ENCODE data around the gene DGCR2.

Gene DGCR2

DNA sequence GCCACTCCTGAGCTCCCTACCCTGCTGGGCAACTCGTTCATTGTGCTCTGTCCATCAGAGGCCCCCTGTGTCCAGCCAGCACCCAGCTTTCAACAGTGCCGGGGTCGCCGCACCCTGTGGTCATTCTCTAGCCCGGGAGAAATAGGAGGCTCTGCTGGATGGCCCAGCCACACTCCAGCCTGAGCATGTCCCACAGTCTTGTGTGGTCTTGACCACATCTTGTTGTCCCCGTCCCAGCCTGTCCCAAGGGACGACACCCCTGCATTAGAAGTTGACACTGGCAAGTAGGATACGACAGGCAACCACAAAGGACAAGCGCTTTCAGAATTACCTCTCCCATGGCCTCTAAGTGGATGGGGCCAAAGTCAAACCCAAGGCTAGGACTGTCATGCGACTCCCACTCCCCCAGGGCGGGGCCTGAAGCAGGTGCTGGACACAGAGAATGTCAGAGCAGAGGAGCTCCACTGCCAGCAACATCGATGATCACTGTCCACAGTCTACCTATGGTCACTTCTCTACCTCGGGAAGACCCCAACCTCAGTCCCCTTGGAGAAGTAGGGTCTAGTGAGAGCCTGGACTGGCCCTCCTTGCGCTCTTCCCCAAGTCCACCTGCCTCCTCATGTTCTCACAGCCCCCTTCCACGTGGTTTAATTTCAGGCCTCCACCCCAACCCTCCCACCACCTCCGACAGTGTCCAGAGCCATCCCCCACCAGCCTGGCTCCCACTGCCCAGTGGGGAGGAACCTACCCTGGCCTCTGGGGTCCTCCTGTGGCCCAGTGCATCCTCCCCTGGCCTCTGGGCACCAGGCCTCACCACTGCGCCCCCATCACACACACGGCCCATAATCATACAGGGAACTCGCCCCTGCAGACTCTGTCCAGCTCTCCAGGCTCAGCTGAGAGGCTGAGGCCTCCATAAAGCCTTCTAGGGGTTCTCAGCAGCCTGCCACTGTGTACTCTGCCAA, 4.4 kb upstream of the DGCR2 start:
- H3K27ac ChIP-seq (ENCODE audit: insufficient read depth, low read depth, low read length, poor library complexity, severe bottlenecking): no peak overlapping the region

DNA sequence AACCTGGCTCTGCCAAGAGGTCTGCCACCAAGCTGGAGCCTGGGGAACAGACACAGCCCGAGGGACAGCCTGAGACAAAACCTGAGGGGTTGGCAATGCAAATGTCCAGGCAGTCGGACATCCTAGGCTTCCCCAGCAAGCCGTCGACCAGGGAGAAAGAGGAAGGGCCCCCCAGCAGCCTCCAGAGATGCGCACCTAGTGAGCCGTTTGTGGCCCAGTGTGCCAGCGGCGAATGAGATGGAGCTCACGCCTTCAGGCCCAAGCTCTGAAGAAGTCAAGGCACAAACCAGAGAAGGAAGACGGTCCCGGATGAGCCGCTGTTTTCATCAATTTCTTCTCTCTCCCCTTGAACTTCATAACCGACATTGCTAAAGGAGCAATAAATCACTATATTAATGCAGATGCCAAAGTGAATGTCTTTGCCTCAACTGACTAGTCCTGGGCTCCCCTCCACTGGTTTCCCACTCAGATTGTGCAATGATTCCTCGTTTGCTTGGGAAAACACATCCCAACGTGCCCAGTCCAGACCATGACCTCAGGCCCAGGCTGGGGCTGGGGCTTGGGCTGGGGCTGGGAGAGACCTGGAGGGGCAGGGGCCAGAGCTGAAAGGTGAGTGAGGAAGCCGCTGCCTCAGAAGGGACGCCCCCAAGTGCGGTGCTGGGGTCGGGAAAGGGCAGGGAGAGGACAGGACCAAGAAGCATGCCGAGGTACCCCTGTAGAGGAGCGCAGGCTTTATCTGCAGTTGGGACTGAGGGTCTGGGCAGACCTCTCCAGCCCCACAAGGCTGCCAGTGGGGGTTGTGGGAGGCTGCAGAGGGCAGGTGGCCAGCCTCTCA, 3.5 kb upstream of the DGCR2 start:
- Histone ChIP-seq H3K9me3 (ENCODE audit: control insufficient read depth, low read length) (no peaks in the 10 kb centered on the region), H3K4me1 (ENCODE audit: control insufficient read depth, insufficient read depth, low read length) (peaks cover 6% of the 10 kb centered on the region), H3K27ac (ENCODE audit: insufficient read depth, low read depth, low read length, poor library complexity, severe bottlenecking) (no peak overlapping the region), H3K27me3 (ENCODE audit: control insufficient read depth, insufficient read depth, low read length, poor library complexity, severe bottlenecking) (no peaks in the 10 kb centered on the region), H3K36me3 (ENCODE audit: control insufficient read depth, insufficient read depth, low read length) (no peaks in the 10 kb centered on the region), H3K4me3 (ENCODE audit: insufficient read depth, low read depth, low read length) (no peak overlapping the region)
- WGBS, 2 experiments: 85 to 89% methylated on average over 21 of the region's 21 CpGs

More for the DNA sequence above, 4.4 kb upstream of the DGCR2 start:
- Histone ChIP-seq H3K9me3 (ENCODE audit: control insufficient read depth, low read length) (no peaks in the 10 kb centered on the region), H3K27me3 (ENCODE audit: control insufficient read depth, insufficient read depth, low read length, poor library complexity, severe bottlenecking) (no peaks in the 10 kb centered on the region), H3K4me3 (ENCODE audit: insufficient read depth, low read depth, low read length) (no peak overlapping the region), H3K36me3 (ENCODE audit: control insufficient read depth, insufficient read depth, low read length) (no peaks in the 10 kb centered on the region), H3K4me1 (ENCODE audit: control insufficient read depth, insufficient read depth, low read length) (no peaks in the 10 kb centered on the region)
- 92% methylated on average over 19 of the region's 19 CpGs for WGBS, 2 experiments

DNA sequence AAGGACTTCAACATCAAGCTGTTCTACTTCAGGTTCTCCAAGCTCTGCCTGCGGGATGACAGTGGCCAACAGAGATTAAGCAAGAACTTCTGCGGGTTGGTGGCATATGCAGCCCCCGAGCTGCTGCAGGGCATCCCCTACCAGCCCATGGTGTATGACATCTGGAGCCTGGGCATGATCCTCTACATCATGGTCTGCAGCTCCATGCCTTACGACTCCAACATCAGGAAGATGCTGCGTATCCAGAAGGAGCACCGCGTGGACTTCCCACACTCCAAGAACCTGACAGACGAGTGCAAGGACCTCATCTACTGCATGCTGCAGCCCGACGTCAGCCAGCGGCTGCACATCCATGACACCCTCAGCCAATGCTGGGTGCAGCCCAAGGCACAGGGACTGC, 2.8 kb upstream of the DGCR2 start:
- H3K4me1 ChIP-seq (ENCODE audit: control insufficient read depth, insufficient read depth, low read length): peaks cover 8% of the 10 kb centered on the region
- H3K27ac ChIP-seq (ENCODE audit: insufficient read depth, low read depth, low read length, poor library complexity, severe bottlenecking): no peak overlapping the region
- H3K9me3 ChIP-seq (ENCODE audit: control insufficient read depth, low read length): no peaks in the 10 kb centered on the region
- WGBS, 2 experiments: 95 to 96% methylated on average over 11 of the region's 11 CpGs
- H3K36me3 ChIP-seq (ENCODE audit: control insufficient read depth, insufficient read depth, low read length): no peaks in the 10 kb centered on the region
- no peak overlapping the region for H3K4me3 ChIP-seq (ENCODE audit: insufficient read depth, low read depth, low read length)
- no peaks in the 10 kb centered on the region for H3K27me3 ChIP-seq (ENCODE audit: control insufficient read depth, insufficient read depth, low read length, poor library complexity, severe bottlenecking)

DNA sequence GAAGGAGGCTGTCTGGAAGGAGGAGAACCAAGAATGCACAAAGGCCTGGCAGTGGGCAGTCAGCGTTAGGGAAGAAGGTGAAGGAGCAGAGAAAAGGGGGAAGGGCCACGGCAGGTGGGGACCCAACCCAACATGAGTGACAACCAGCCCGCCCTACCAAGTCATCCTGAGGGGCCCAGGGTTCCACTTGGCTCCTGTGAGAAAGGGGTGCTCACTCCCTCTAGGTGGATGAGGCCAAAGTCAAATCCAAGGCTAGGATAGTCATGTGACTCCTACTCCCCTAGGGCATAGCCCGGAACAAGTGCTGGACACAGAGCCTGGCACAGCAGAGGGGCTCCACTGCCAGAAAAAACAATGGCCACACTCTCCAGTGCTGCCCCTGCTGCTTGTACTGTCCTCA, 2.2 kb upstream of the DGCR2 start:
- WGBS, 2 experiments: 76 to 80% methylated on average over 4 of the region's 4 CpGs
- no peak overlapping the region for H3K4me3 ChIP-seq (ENCODE audit: insufficient read depth, low read depth, low read length)

DNA sequence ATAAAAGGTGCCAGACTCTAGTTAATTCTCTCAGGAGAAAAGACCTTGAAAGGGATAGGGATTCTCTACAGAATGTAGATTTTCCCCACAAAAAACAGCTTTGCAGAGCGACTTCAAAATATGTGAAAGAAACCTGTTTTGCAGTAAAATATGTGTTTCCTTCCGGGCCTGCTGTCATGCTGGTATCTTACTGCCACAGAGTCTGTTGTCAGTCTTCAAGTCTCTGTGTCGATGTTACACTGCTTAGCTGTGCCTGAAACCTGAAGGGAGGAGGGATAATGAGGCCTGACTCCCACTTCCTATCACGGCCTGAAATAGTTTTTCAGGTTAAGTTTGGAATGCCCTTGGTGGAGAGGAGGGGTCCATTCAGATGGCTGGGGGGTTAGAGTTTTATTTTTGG, 1.7 kb upstream of the DGCR2 start:
- H3K27ac ChIP-seq (ENCODE audit: insufficient read depth, low read depth, low read length, poor library complexity, severe bottlenecking): no peak overlapping the region
- H3K4me3 ChIP-seq (ENCODE audit: insufficient read depth, low read depth, low read length): no peak overlapping the region
- no peaks in the 10 kb centered on the region for H3K36me3 ChIP-seq (ENCODE audit: control insufficient read depth, insufficient read depth, low read length)
- no peaks in the 10 kb centered on the region for H3K9me3 ChIP-seq (ENCODE audit: control insufficient read depth, low read length)
- peaks cover 8% of the 10 kb centered on the region for H3K4me1 ChIP-seq (ENCODE audit: control insufficient read depth, insufficient read depth, low read length)
- 94 to 95% methylated on average over 4 of the region's 4 CpGs for WGBS, 2 experiments
- H3K27me3 ChIP-seq (ENCODE audit: control insufficient read depth, insufficient read depth, low read length, poor library complexity, severe bottlenecking): no peaks in the 10 kb centered on the region

More for the DNA sequence above, 2.2 kb upstream of the DGCR2 start:
- Histone ChIP-seq H3K36me3 (ENCODE audit: control insufficient read depth, insufficient read depth, low read length) (no peaks in the 10 kb centered on the region), H3K27ac (ENCODE audit: insufficient read depth, low read depth, low read length, poor library complexity, severe bottlenecking) (no peak overlapping the region), H3K9me3 (ENCODE audit: control insufficient read depth, low read length) (no peaks in the 10 kb centered on the region), H3K4me1 (ENCODE audit: control insufficient read depth, insufficient read depth, low read length) (peaks cover 8% of the 10 kb centered on the region), H3K27me3 (ENCODE audit: control insufficient read depth, insufficient read depth, low read length, poor library complexity, severe bottlenecking) (no peaks in the 10 kb centered on the region)

DNA sequence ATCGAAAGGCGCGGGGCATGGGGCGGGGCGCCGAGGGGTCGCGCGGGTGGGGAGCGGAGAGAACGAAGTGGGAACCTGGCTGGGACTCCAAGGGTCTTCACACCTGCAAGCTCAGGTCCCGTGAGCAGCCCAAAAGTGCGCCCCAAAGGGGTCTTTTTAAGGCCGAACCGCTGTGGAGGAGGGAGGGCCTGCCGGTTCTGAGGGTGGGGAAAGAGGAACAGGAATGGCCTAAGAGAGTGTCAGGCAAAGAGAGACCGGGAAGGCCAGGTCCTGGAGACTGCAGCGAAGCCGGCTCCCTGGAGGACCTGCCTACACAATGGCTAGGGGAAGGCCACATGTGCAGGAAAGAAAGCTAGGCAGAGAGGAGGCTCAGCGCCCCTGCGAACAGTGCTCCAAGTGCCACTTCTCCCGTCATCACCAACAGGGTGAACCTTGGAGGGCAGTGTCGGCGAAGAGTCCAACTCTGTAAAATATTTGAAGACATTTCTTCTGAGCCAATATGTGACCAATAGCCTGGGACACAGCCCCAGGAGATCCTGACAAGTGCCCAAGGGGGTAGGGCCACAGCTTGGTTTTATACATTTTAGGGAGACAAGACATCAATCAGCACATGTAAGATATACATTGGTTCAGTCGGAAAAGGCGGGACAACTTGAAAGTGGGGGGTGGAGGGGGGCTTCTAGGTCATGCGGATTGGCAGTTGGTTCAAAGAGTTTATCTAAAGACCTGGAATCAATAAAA, 710 bp upstream of the DGCR2 start:
- H3K27me3 ChIP-seq (ENCODE audit: control insufficient read depth, insufficient read depth, low read length, poor library complexity, severe bottlenecking): no peaks in the 10 kb centered on the region
- H3K36me3 ChIP-seq (ENCODE audit: control insufficient read depth, insufficient read depth, low read length): no peaks in the 10 kb centered on the region
- H3K9me3 ChIP-seq (ENCODE audit: control insufficient read depth, low read length): no peaks in the 10 kb centered on the region
- 17 to 18% methylated on average over 27 of the region's 27 CpGs for WGBS, 2 experiments
- peak overlapping the region; percentile 96 for H3K4me3 ChIP-seq (ENCODE audit: insufficient read depth, low read depth, low read length)
- peak overlapping the region; percentile 59 for H3K27ac ChIP-seq (ENCODE audit: insufficient read depth, low read depth, low read length, poor library complexity, severe bottlenecking)
- peaks cover 8% of the 10 kb centered on the region for H3K4me1 ChIP-seq (ENCODE audit: control insufficient read depth, insufficient read depth, low read length)

DNA sequence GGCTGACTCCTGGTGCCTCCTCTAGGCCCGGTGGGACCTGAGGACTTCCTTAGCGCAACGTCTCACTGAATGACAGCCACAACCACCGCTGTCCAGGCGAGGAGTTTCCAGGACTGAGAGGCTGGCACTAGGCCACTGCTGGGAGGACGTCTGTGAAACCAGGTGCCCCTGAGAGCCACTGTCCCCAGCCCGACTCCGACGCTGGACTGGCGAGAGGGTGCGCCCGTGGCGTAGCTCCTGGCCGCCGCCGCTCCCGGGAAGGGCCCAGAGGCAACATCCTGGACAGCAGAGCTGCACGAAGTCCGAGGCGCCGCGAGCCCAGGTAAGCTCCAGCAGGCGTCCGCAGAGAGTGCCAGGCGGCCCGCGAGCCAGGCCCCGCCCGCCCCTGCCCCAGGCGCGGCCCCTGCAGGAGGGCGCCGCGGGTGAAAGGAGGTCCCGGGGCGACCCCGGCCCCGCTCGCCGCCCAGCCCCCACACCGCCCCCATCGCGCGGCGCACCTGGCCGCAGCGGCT, 525 bp downstream of the DGCR2 start:
- H3K4me3 ChIP-seq (ENCODE audit: insufficient read depth, low read depth, low read length): peak overlapping the region; percentile 96
- H3K9me3 ChIP-seq (ENCODE audit: control insufficient read depth, low read length): no peaks in the 10 kb centered on the region
- H3K36me3 ChIP-seq (ENCODE audit: control insufficient read depth, insufficient read depth, low read length): no peaks in the 10 kb centered on the region
- peak overlapping the region; percentile 67 for H3K27ac ChIP-seq (ENCODE audit: insufficient read depth, low read depth, low read length, poor library complexity, severe bottlenecking)
- 0 to 1% methylated on average over 47 of the region's 47 CpGs for WGBS, 2 experiments
- H3K4me1 ChIP-seq (ENCODE audit: control insufficient read depth, insufficient read depth, low read length): peaks cover 8% of the 10 kb centered on the region
- no peaks in the 10 kb centered on the region for H3K27me3 ChIP-seq (ENCODE audit: control insufficient read depth, insufficient read depth, low read length, poor library complexity, severe bottlenecking)

DNA sequence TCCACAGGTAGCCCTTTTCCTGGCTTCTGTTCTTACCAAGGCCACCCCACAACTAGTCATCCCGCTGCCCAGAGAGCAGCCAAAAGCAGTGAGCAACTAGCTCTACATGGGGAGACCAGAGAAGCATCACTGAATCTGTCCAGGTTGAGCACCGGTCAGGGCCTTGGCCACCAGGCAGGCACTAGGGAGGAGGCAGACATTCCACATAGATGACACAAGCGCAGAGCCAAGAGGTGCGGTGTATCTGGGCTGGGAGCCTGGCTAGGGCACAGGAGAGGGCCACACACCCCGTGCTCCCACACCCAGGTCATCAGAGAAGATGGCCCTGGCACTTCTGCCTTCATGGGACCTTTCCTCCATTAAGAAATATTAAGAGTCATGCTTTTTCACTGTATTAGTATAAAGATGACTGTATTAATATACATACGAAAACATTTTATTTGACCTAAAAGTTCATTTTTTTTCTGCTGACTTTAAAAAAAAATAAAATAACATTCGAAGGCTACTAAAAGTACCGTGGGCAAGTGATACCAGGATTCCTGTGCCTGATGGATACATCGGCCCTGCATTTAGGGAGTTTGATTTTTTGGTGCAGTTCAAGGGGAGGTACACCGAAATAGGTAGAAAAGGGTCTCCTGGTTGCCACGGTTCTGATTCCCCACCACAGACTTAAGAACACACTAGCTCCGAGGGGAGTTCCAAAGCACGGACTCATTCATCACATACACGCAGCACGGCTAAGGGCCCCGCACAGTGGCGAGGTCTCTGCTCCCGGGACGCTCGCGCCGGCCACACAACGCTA, 1.2 kb downstream of the DGCR2 start:
- no peak overlapping the region for H3K27ac ChIP-seq (ENCODE audit: insufficient read depth, low read depth, low read length, poor library complexity, severe bottlenecking)
- 20 to 24% methylated on average over 22 to 23 of the region's 23 CpGs for WGBS, 2 experiments

DNA sequence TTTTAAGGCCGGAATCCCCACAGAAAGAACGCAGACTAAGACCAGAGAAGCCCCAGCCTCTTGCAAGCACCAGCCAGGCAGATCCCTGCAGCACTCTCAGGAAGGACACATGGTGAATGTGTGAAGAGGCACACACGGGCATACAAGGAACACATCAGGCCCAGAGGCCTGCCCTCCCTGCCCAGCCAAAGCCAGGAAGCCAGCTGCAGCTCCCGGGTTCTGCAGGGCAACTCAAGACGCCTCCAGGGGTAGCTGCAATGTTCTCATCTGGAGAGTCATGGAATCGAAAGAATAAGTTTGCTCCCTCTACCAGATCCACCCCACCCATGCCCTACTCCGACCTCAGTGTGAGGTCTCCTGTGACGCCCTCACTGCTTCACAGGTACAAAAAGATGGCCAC, 2.3 kb downstream of the DGCR2 start:
- H3K4me3 ChIP-seq (ENCODE audit: insufficient read depth, low read depth, low read length): no peak overlapping the region
- no peak overlapping the region for H3K27ac ChIP-seq (ENCODE audit: insufficient read depth, low read depth, low read length, poor library complexity, severe bottlenecking)

More for the DNA sequence above, 1.2 kb downstream of the DGCR2 start:
- H3K4me1 ChIP-seq (ENCODE audit: control insufficient read depth, insufficient read depth, low read length): peaks cover 8% of the 10 kb centered on the region
- no peaks in the 10 kb centered on the region for H3K27me3 ChIP-seq (ENCODE audit: control insufficient read depth, insufficient read depth, low read length, poor library complexity, severe bottlenecking)
- H3K9me3 ChIP-seq (ENCODE audit: control insufficient read depth, low read length): no peaks in the 10 kb centered on the region
- no peaks in the 10 kb centered on the region for H3K36me3 ChIP-seq (ENCODE audit: control insufficient read depth, insufficient read depth, low read length)
- peak overlapping the region; percentile 96 for H3K4me3 ChIP-seq (ENCODE audit: insufficient read depth, low read depth, low read length)

More for the DNA sequence above, 2.3 kb downstream of the DGCR2 start:
- no peaks in the 10 kb centered on the region for H3K9me3 ChIP-seq (ENCODE audit: control insufficient read depth, low read length)
- H3K4me1 ChIP-seq (ENCODE audit: control insufficient read depth, insufficient read depth, low read length): peaks cover 10% of the 10 kb centered on the region
- H3K27me3 ChIP-seq (ENCODE audit: control insufficient read depth, insufficient read depth, low read length, poor library complexity, severe bottlenecking): no peaks in the 10 kb centered on the region
- H3K36me3 ChIP-seq (ENCODE audit: control insufficient read depth, insufficient read depth, low read length): no peaks in the 10 kb centered on the region
- WGBS, 2 experiments: 93 to 95% methylated on average over 8 of the region's 8 CpGs

Measured in ectodermal cell (in vitro differentiated cells).